D721Med (cell line): ENCODE results near the gene RPL23.

Experiments
- DNase-seq: peaks from one replicate; pipeline ENCODE4 v3.0.0; 2011; ENCODE audit warnings: low spot score; ENCODE audit not compliant: insufficient read length
- FAIRE-seq: peaks from 2 replicates; lab custom pipeline; 2011; peaks lifted over from hg19 to GRCh38; lab: Jason Lieb, UNC
- TF ChIP-seq, protein P1 (sequence below): IDR thresholded peaks from 2 replicates; pipeline ENCODE4 v1.5.1; 2012; ENCODE audit warnings: mild to moderate bottlenecking, control low read depth; ENCODE audit not compliant: insufficient read depth; ENCODE audit errors: missing control alignments

RPL23 gene

DNA sequence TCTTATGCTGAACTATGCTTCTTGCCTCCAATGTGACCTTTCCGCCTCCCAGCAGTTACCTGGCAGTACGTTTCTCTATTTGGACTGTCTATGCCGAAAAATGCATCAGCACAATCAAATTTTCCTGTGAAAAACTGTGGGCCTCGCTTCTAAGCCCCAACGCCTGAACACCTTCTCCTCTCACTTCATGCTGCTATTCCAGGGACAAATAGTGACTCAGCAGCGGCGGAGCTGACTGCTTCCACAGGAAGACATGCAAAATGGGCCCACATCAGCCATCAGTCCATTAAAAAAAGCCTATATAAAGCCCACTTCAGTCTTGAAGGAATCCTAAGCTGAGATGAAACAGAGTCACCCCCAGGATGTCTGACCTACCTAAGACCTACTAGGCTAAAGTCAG is 43.7 kb downstream of the RPL23 start:
- DNase-seq (no peak), FAIRE-seq (no peak)
- TF ChIP-seq, protein P1, sequence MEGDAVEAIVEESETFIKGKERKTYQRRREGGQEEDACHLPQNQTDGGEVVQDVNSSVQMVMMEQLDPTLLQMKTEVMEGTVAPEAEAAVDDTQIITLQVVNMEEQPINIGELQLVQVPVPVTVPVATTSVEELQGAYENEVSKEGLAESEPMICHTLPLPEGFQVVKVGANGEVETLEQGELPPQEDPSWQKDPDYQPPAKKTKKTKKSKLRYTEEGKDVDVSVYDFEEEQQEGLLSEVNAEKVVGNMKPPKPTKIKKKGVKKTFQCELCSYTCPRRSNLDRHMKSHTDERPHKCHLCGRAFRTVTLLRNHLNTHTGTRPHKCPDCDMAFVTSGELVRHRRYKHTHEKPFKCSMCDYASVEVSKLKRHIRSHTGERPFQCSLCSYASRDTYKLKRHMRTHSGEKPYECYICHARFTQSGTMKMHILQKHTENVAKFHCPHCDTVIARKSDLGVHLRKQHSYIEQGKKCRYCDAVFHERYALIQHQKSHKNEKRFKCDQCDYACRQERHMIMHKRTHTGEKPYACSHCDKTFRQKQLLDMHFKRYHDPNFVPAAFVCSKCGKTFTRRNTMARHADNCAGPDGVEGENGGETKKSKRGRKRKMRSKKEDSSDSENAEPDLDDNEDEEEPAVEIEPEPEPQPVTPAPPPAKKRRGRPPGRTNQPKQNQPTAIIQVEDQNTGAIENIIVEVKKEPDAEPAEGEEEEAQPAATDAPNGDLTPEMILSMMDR, result no peak

DNA sequence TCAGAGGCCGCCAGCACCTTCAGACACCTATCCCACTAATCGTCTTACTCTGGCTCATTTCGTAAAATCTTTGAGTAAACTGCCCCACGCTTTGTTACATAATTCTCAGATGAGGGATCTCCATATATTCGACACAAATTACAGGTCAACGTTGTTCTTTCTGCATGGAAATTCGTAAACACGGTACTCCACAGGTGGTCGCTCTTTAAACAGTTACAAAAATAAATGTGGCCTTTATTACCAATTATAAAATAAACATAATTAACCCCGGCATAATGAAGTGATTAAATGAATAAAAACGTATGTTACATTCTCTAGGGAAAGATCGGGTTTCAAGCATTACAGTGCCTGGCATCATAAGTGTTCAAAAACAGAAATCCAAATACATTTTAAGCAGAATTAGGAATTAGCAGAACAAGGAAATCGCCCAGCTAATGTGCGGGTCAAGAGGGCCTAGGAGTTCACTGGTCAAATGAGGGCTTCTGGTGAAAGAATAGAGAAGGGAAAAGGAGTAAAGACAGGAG is 53.2 kb downstream of the RPL23 start:
- TF ChIP-seq, protein P1, result no peak
- DNase-seq (no peak), FAIRE-seq (no peak)

DNA sequence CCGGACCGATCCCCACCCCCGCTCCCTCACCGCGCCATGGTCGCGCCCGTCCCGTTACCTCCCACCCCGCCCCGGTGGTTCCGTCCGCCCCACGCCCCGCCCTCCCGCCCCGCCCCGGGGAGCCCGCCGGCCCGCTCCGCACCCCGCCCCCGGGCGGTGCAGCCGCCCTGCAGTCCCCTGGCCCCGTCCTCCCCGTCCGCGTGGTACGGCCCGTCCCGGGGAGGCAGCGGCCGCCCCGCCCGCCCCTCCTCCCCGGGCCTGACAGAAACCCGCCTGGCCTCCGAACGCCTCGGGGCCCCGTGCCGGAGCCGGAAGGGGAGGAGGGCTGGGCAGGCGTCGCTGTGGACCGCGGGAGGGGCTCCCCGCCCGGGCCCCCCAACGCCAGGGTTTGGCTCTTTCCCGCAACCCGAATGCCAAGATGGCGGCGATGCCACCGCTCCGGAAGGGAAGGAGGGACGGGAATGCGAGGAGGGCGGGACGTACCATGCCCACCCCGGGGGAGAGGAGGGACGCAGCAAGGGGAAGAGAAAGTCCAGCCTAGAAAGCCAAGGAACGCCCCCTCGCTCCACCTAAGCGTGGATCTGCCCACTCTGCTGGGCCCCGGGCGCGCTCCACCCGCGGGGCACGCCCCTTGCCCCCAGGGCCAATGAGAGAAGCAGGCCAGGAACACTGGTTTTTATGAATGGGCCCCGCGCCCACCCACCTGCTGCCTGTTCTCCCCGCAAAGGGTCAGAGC is 53.9 kb downstream of the RPL23 start, which contains the start of gene PIP4K2B:
TSS of gene PIP4K2B (minus strand) at position 56 of the 736 bp plus-strand sequence. CDS start 132 bp downstream, outside the sequence.
- TF ChIP-seq, protein P1, result no peak
- FAIRE-seq (no peak), DNase-seq (peak; percentile 87)

DNA sequence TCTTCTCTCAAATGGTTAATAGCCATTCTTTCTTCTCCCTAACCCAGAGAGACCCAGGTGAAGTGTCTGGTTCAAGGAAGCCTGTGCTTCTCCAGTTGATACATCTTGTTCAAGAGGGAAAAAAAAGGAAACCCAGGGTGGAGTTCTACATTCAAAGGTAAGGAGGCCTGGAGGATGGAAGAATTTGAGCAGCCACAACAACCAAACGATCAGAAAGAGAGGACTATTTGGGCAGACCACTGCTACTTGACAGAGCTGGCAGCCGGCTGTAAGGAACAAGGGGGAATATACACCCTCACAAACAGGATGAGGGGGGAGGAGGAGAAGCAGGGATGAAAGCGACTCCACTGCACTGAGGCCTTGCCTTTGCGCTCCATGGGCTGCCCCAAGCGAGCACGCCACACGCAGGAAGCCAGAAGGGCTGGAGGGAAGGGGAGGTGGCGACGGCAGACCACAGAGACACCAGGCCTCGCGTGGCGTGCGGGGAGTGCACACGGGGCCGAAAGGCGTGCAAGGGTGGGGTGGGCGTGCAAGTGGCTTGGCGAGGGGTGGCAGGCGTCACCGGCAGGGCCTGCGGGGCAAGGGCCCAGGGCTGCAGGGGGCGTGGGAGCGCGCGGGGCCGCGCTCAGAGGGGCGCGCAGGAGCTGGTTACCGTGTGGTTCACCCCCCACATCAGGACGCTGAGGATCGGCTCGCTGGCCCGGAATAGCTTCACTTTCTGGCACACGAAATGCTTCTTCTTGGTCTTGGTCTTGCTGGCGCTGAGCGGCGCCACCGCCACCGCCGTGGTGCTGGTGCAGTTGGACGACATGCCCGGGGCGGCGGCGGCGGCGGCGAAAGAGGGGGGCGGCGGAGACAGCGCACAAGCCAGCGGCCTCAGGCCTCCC is 54.7 kb downstream of the RPL23 start:
- TF ChIP-seq, protein P1, result no peak
- no peak for FAIRE-seq

More for the DNA sequence above, 54.7 kb downstream of the RPL23 start:
- no peak for DNase-seq
